Endothelial cell of umbilical vein (primary cell): Measurements from ENCODE around the gene THSD4. TPM values are rescaled to one million over a fixed set of nuclear protein-coding genes. Genes with fewer than 3 reads are reported as not detected.

Experiments used
- BruUV-seq: library from RNA; stranded (reverse); fragments of 400-500 nt; replicated peaks from 2 replicates; lab custom pipeline; 2021; lab: Mats Ljungman, UMichigan
- CTCF ChIA-PET: fragments of 300-600, 350-600 bp; sonication (Branson Sonifier 250); formaldehyde crosslinking; loops from one replicate; lab custom pipeline; 2021; ENCODE audit warnings: antibody characterized with exemption, inconsistent platforms; lab: Charles Lee
- POLR2A ChIA-PET: fragments of 300-600, 350-600 bp; sonication (Branson Sonifier 250); formaldehyde crosslinking; loops from one replicate; lab custom pipeline; 2021; ENCODE audit warnings: antibody characterized with exemption, inconsistent platforms; lab: Charles Lee
- DNase-seq: peaks from one replicate; pipeline ENCODE4 v3.0.0-alpha.2; 2011; ENCODE audit warnings: low read depth, low spot score
- FAIRE-seq: peaks from 2 replicates; lab custom pipeline; 2011; peaks lifted over from hg19 to GRCh38; lab: Jason Lieb, UNC
- H2AFZ ChIP-seq: 2 replicates; pipeline ENCODE4 v1.6.0; 2012; ENCODE audit warnings: low read depth, low read length, control low read depth, inconsistent platforms
- H3K27ac ChIP-seq: 2 replicates; pipeline ENCODE4 v1.5.1; 2011; ENCODE audit warnings: low read depth, mild to moderate bottlenecking, control low read depth, low read length, moderate library complexity; ENCODE audit not compliant: insufficient read depth
- H3K27me3 ChIP-seq, 2 experiments: 2 replicates each; pipeline versions ENCODE4 v1.6.0 to v1.6.1; 2011; ENCODE audit warnings: low read length in 2 of 2, mixed read lengths in 1 of 2; ENCODE audit not compliant: control insufficient read depth in 2 of 2, insufficient read depth in 2 of 2
- H3K36me3 ChIP-seq, 2 experiments: 2 replicates in 1 of 2; 3 replicates in 1 of 2; pipeline ENCODE4 v1.5.1; 2011; ENCODE audit warnings: low read length in 2 of 2, mild to moderate bottlenecking in 1 of 2, moderate library complexity in 1 of 2; ENCODE audit not compliant: control insufficient read depth in 2 of 2, insufficient read depth in 2 of 2; ENCODE audit errors: extremely low read depth in 1 of 2
- H3K4me1 ChIP-seq: 3 replicates; pipeline ENCODE4 v1.5.1; 2011; ENCODE audit warnings: mild to moderate bottlenecking, low read length; ENCODE audit not compliant: control insufficient read depth, insufficient read depth; ENCODE audit errors: extremely low read depth
- H3K4me2 ChIP-seq: 2 replicates; pipeline ENCODE4 v1.6.1; 2011; ENCODE audit warnings: low read length, control low read depth, mixed read lengths; ENCODE audit not compliant: insufficient read depth
- H3K4me3 ChIP-seq, 3 experiments: fragments of 200-600 bp in 1 of 3; sonication (generic), shearing (Covaris generic) in 1 of 3; replicated peaks in 1 of 3; 2 replicates each; pipeline ENCODE4 v1.5.1; 2011 to 2016; ENCODE audit warnings: control low read depth in 3 of 3, low read length in 3 of 3, mild to moderate bottlenecking in 2 of 3, inconsistent platforms in 1 of 3, low read depth in 1 of 3, moderate library complexity in 1 of 3; ENCODE audit not compliant: insufficient read depth in 1 of 3
- H3K79me2 ChIP-seq: 2 replicates; pipeline ENCODE4 v1.6.0; 2012; ENCODE audit warnings: low read length, inconsistent platforms; ENCODE audit not compliant: control insufficient read depth, insufficient read depth
- H3K9ac ChIP-seq: replicated peaks from 2 replicates; pipeline ENCODE3; 2011; ENCODE audit warnings: low read length, control low read depth; ENCODE audit not compliant: insufficient read depth; ENCODE audit errors: extremely low read depth
- H3K9me1 ChIP-seq: replicated peaks from 3 replicates; pipeline ENCODE4 v1.6.0; 2011; ENCODE audit warnings: mild to moderate bottlenecking, low read length; ENCODE audit not compliant: control insufficient read depth, insufficient read depth; ENCODE audit errors: extremely low read depth
- H3K9me3 ChIP-seq: replicated peaks from 2 replicates; pipeline ENCODE4 v1.5.1; 2012; ENCODE audit warnings: low read length, inconsistent platforms; ENCODE audit not compliant: control insufficient read depth, insufficient read depth
- H4K20me1 ChIP-seq: replicated peaks from 2 replicates; pipeline ENCODE3; 2011; ENCODE audit warnings: mild to moderate bottlenecking, low read length; ENCODE audit not compliant: control insufficient read depth, insufficient read depth; ENCODE audit errors: extremely low read depth
- EZH2 ChIP-seq: IDR thresholded peaks from 2 replicates; pipeline ENCODE4 v1.6.1; 2012; ENCODE audit warnings: borderline replicate concordance, low read depth, mild to moderate bottlenecking, moderate library complexity, low read length, inconsistent platforms; ENCODE audit not compliant: severe bottlenecking
- FOS ChIP-seq: IDR thresholded peaks from 2 replicates; pipeline ENCODE4 v1.6.1; 2011; ENCODE audit warnings: mild to moderate bottlenecking, low read length, moderate library complexity, borderline replicate concordance; ENCODE audit not compliant: insufficient read depth
- GATA2 ChIP-seq: IDR thresholded peaks from 2 replicates; pipeline ENCODE4 v1.7.0; 2011; ENCODE audit warnings: low read depth, mild to moderate bottlenecking, moderate library complexity, mixed read lengths, low read length; ENCODE audit not compliant: insufficient read length, insufficient read depth
- JUN ChIP-seq: IDR thresholded peaks from 2 replicates; pipeline ENCODE4 v1.6.1; 2011; ENCODE audit warnings: borderline replicate concordance, low read depth; ENCODE audit not compliant: insufficient read length, insufficient read depth
- MYC ChIP-seq: IDR thresholded peaks from one replicate; pipeline ENCODE4 v1.6.1; 2011; ENCODE audit warnings: mild to moderate bottlenecking, low read depth, low read length
- POLR2A ChIP-seq: IDR thresholded peaks from 2 replicates; pipeline ENCODE4 v1.6.1; 2012; ENCODE audit warnings: low read depth, mild to moderate bottlenecking, control low read depth, low read length
- POLR2AphosphoS5 ChIP-seq: IDR thresholded peaks from 2 replicates; pipeline ENCODE4 v1.6.1; 2012; ENCODE audit warnings: low read depth, mild to moderate bottlenecking, control low read depth, low read length, moderate library complexity; ENCODE audit not compliant: insufficient read depth
- dilution Hi-C: fragments of 300-500 bp; cut with MboI; formaldehyde crosslinking; loops from one replicate; pipeline ENCODE4 v1.15.0; 2019; ENCODE audit warnings: low sequenced_read_pairs; ENCODE audit not compliant: extremely low pct_ligation_motif_present
- intact Hi-C: fragments of 100-400 bp; cut with micrococcal nuclease; formaldehyde crosslinking; loops from one replicate; pipeline ENCODE4 v1.10.0; 2022
- polyA plus RNA-seq, 4 experiments: library from polyadenylated mRNA; depleted of rRNA in 3 of 4; stranded (reverse) in 3 of 4; unstranded in 1 of 4; fragments of >200 nt; gene quantifications; 2 replicates each; pipeline versions ENCODE4 v1.2.1 to v1.2.3, GENCODE V29; 2011 to 2012; ENCODE audit warnings: missing spikeins in 1 of 4
- total RNA-seq: library from RNA; stranded (reverse); gene quantifications from 2 replicates; pipeline ENCODE4 v1.2.3, GENCODE V29; 2021
- TF ChIP-seq, protein P1 (sequence below), 2 donors: IDR thresholded peaks; 1 replicate in 1 of 2; 2 replicates in 1 of 2; pipeline ENCODE4 v1.5.1; 2011; ENCODE audit warnings: low read length in 2 of 2, mild to moderate bottlenecking in 2 of 2, moderate library complexity in 2 of 2, control low read depth in 1 of 2, inconsistent platforms in 1 of 2, low read depth in 1 of 2; ENCODE audit not compliant: insufficient read depth in 1 of 2; ENCODE audit errors: extremely low read depth in 1 of 2
- TF ChIP-seq, protein P2 (sequence below): IDR thresholded peaks from 2 replicates; pipeline ENCODE4 v1.6.1; 2011; ENCODE audit not compliant: insufficient read depth, insufficient read length

THSD4 gene
- total and polyA plus RNA-seq, 2 donors (not counting 3 experiments of a cell fraction or from before 2014, with no cell fraction given): 9.9 to 25.4 TPM

- Histone ChIP-seq H4K20me1 (no peaks in the 10 kb centered on the region), H3K36me3 (no peaks in the 10 kb centered on the region), H3K4me2 (no peak overlapping the region), H2AFZ (no peak overlapping the region), H3K9me3 (no peaks in the 10 kb centered on the region), H3K9ac (no peak overlapping the region), H3K27me3 (no peaks in the 10 kb centered on the region), H3K4me3 (no peak overlapping the region), H3K9me1 (no peaks in the 10 kb centered on the region), H3K79me2 (no peaks in the 10 kb centered on the region), H3K4me1 (no peaks in the 10 kb centered on the region), H3K27ac (no peak overlapping the region)
- no peak for DNase-seq
- ChIA-PET POLR2A (no interaction called here), CTCF (interaction anchor here (1.4 to 1.7 kb wide), 2 partner anchors 8 to 18 kb away, joined by 3 to 5 read pairs; no protein-coding TSS in a partner anchor)
- intact Hi-C loops: no loop called here
- dilution Hi-C loops: no loop called here
- TF ChIP-seq JUN (no peak), GATA2 (no peak), MYC (no peak)
- TF ChIP-seq, protein P1, sequence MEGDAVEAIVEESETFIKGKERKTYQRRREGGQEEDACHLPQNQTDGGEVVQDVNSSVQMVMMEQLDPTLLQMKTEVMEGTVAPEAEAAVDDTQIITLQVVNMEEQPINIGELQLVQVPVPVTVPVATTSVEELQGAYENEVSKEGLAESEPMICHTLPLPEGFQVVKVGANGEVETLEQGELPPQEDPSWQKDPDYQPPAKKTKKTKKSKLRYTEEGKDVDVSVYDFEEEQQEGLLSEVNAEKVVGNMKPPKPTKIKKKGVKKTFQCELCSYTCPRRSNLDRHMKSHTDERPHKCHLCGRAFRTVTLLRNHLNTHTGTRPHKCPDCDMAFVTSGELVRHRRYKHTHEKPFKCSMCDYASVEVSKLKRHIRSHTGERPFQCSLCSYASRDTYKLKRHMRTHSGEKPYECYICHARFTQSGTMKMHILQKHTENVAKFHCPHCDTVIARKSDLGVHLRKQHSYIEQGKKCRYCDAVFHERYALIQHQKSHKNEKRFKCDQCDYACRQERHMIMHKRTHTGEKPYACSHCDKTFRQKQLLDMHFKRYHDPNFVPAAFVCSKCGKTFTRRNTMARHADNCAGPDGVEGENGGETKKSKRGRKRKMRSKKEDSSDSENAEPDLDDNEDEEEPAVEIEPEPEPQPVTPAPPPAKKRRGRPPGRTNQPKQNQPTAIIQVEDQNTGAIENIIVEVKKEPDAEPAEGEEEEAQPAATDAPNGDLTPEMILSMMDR (IDR thresholded peaks at IDR 0.05; ENCODE audit: extremely low read depth in 1 of 2, insufficient read depth in 1 of 2, low read depth in 1 of 2, low read length in 2 of 2): no peak
- no peak for FAIRE-seq
- no TSS peak for BruUV-seq
Measured at GRCh38 chr15:71422530-71423259, 307.4 kb downstream of the THSD4 start.

- no peaks in the 10 kb centered on the region for H4K20me1 ChIP-seq
- no peak overlapping the region for H3K9ac ChIP-seq
- intact Hi-C loops: no loop called here
- H3K27me3 ChIP-seq: no peaks in the 10 kb centered on the region
- no peaks in the 10 kb centered on the region for H3K9me1 ChIP-seq
- no peak overlapping the region for H3K27ac ChIP-seq
- H3K4me2 ChIP-seq: no peak overlapping the region
- DNase-seq: no peak
- no peaks in the 10 kb centered on the region for H3K79me2 ChIP-seq
- H3K36me3 ChIP-seq: no peaks in the 10 kb centered on the region
- no peaks in the 10 kb centered on the region for H3K9me3 ChIP-seq
- POLR2A ChIA-PET: no interaction called here
- no peak overlapping the region for H3K4me3 ChIP-seq
- TF ChIP-seq GATA2: no peak
- TF ChIP-seq POLR2AphosphoS5: no peak
- no peak for TF ChIP-seq EZH2
- TF ChIP-seq, protein P2, sequence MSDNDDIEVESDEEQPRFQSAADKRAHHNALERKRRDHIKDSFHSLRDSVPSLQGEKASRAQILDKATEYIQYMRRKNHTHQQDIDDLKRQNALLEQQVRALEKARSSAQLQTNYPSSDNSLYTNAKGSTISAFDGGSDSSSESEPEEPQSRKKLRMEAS: no peak
- TF ChIP-seq POLR2A: no peak
- no peak for TF ChIP-seq FOS
- no peaks in the 10 kb centered on the region for H3K4me1 ChIP-seq
- no peak for FAIRE-seq
- BruUV-seq: no TSS peak
- no peak overlapping the region for H2AFZ ChIP-seq
- CTCF ChIA-PET: interaction anchor here (0.7 to 2.5 kb wide), 4 partner anchors 10 to 413 kb away, joined by 3 to 9 read pairs (median 4); no protein-coding TSS in a partner anchor
- dilution Hi-C loops: no loop called here
Measured at GRCh38 chr15:71424765-71425164, 309.5 kb downstream of the THSD4 start.
